Measurements from ENCODE around the gene SLC9A1. TPM values are rescaled to one million over a fixed set of nuclear protein-coding genes. Genes with fewer than 3 reads are reported as not detected.

The SLC9A1 gene
- total RNA-seq, 1 experiment from 2014 or later = 4.1 TPM

DNA sequence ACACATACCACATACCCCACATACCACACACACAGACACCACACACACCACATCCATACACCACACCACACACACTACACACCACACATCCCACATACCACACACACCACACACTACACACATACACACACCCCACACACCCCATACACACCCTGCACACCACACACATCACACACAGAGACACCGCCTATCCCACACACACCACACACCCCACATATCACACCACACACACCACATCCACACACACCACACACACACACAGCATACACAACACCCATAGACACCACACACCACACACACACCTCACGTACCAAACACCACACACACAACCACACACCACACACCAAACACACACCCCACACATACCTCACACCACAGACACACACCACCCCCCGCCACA, 68.3 kb downstream of the SLC9A1 start:
- no peaks in the 10 kb centered on the region; the same call in 1 of the 2 replicates for H3K27me3 ChIP-seq (replicated peaks)
- no peaks in the 10 kb centered on the region for H3K36me3 ChIP-seq
- H3K27ac ChIP-seq = no peak overlapping the region
- H3K9me3 ChIP-seq (replicated peaks) = no peaks in the 10 kb centered on the region; the same call in 1 of the 2 replicates
- no peak overlapping the region for H3K4me3 ChIP-seq
- DNase-seq (ENCODE audit: low read depth in 1 of 2, low spot score in 2 of 2) = no peak
- H3K4me1 ChIP-seq (replicated peaks) = no peaks in the 10 kb centered on the region

DNA sequence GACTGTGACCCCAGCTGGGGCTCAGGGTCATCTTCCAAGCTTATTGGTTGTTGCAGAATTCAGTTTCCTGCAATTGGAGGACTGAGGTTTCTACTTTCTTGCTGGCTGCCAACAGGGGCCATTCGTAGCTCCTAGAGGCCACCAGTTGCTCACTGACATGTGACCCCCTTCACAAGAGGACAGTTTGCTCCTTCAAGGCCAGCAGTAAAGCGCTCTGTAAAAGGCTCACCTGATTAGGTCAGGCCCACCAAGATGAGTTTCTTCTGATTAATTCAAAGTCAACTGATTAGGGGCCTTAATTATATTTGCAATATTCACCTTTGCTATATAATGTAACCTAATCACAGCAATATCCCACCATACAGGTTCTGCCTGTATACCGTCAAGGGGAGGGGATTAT, 68.9 kb downstream of the SLC9A1 start:
- H3K9me3 ChIP-seq (replicated peaks) = no peaks in the 10 kb centered on the region; the same call in 1 of the 2 replicates
- H3K4me3 ChIP-seq = no peak overlapping the region
- DNase-seq (ENCODE audit: low read depth in 1 of 2, low spot score in 2 of 2) = no peak
- H3K27me3 ChIP-seq (replicated peaks) = no peaks in the 10 kb centered on the region; the same call in 1 of the 2 replicates
- H3K4me1 ChIP-seq (replicated peaks) = no peaks in the 10 kb centered on the region
- H3K36me3 ChIP-seq = no peaks in the 10 kb centered on the region
- H3K27ac ChIP-seq = no peak overlapping the region

DNA sequence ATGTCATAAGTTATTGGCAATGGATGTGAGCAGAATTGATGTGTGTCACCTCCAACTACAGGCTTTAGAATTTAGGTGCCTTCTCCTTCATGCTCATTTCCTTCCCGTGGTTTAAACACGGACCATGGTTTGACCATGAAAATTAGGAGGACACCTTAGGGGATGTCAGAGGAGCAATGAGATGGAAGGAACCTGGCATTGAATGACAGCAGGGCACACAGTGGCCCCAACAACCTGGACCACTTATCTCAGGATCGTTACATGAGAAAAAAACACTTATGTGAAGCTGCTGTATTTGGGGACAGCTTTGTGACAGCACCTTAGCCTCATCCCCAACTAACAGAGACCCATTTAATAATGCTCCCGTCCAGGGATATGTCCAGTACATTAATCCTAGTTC, 70.8 kb downstream of the SLC9A1 start:
- no peaks in the 10 kb centered on the region; the same call in 1 of the 2 replicates for H3K9me3 ChIP-seq (replicated peaks)
- no peaks in the 10 kb centered on the region for H3K4me1 ChIP-seq (replicated peaks)
- no peak for DNase-seq (ENCODE audit: low read depth in 1 of 2, low spot score in 2 of 2)
- no peak overlapping the region for H3K4me3 ChIP-seq
- H3K27ac ChIP-seq = no peak overlapping the region
- H3K36me3 ChIP-seq = no peaks in the 10 kb centered on the region
- no peaks in the 10 kb centered on the region; the same call in 1 of the 2 replicates for H3K27me3 ChIP-seq (replicated peaks)

DNA sequence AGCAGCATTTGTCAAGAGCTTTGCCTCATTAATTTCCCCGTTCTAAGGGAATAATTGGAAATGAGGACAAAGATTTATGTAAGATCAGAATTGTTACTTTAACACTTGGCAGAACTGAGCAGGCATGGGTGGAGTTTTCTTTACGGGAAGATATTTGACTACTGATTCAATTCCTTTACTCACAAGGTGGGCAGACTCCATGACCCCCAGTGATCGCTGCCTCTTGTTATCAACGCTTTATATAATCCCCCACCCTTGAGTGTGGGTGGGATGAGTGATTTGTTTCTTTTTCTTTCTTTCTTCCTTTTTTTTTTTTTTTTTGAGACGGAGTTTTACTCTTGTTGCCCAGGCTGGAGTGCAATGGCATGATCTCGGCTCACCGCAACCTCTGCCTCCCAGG, 77.0 kb downstream of the SLC9A1 start:
- H3K9me3 ChIP-seq (replicated peaks) = no peaks in the 10 kb centered on the region
- no peaks in the 10 kb centered on the region for H3K36me3 ChIP-seq
- no peak for DNase-seq (ENCODE audit: low read depth in 1 of 2, low spot score in 2 of 2)
- no peaks in the 10 kb centered on the region for H3K4me1 ChIP-seq (replicated peaks)
- no peak overlapping the region for H3K4me3 ChIP-seq
- H3K27me3 ChIP-seq (replicated peaks) = 0 out of 2 replicates have a peak, but pooled peaks cover 3% of the 10 kb centered on the region
- H3K27ac ChIP-seq = no peak overlapping the region

DNA sequence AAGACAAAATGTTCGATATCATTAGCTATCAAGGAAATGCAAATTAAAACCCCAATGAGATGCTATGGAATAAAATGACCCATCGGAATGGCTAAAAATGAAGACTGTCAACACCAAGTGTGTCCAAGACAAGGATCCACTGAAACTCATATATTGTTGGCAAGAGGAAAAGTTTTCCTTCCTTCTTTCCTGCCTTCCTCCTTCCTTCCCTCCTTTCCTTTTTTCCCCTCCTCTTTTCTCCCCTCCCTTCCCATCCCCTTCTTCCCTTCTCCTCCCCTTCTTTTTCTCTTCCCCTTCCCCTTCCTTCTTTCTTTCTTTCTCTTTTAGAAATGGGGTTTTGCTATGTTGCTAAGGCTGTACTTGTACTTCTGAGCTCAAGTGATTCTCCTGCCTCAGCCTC, 78.1 kb downstream of the SLC9A1 start:
- 0 out of 2 replicates have a peak, but pooled peaks cover 3% of the 10 kb centered on the region for H3K27me3 ChIP-seq (replicated peaks)

DNA sequence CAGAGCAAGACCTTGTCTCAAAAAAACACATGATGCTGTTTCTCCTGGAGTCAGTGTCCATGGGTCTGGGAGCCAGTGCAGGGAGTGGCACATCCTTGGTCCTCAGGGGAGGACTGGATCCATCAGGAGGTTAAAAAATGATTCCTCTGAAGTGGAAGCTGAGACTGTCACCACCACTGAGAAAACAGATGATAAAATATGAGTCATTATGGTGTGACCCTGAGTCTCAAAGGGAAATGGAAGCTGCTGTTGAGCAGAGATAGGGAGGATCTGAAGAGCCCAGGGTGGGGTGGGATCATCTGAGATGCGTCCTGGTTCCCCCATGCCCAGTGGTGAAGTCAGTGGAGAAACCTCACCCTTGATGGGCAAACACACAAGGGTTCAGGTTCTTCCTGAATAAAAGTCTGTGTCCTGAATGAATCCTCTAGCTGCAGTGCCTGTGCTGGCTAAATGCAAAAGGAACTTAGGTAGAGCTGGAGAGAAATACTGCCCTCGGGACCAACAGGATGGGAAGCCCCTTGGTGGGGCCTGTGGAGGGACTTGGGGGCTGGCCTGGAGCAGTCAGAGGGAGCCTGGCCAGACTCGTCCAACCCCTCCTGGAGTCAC, 80.6 kb downstream of the SLC9A1 start:
- Histone ChIP-seq H3K4me3 (no peak overlapping the region), H3K4me1 (replicated peaks) (no peaks in the 10 kb centered on the region), H3K36me3 (no peaks in the 10 kb centered on the region), H3K9me3 (replicated peaks) (no peaks in the 10 kb centered on the region), H3K27ac (no peak overlapping the region), H3K27me3 (replicated peaks) (0 out of 2 replicates have a peak, but pooled peaks cover 3% of the 10 kb centered on the region)
- no peak for DNase-seq (ENCODE audit: low read depth in 1 of 2, low spot score in 2 of 2)

More for the DNA sequence above, 78.1 kb downstream of the SLC9A1 start:
- H3K4me1 ChIP-seq (replicated peaks) = no peaks in the 10 kb centered on the region
- H3K9me3 ChIP-seq (replicated peaks) = no peaks in the 10 kb centered on the region
- no peaks in the 10 kb centered on the region for H3K36me3 ChIP-seq
- no peak overlapping the region for H3K4me3 ChIP-seq
- no peak overlapping the region for H3K27ac ChIP-seq
- DNase-seq (ENCODE audit: low read depth in 1 of 2, low spot score in 2 of 2) = no peak

DNA sequence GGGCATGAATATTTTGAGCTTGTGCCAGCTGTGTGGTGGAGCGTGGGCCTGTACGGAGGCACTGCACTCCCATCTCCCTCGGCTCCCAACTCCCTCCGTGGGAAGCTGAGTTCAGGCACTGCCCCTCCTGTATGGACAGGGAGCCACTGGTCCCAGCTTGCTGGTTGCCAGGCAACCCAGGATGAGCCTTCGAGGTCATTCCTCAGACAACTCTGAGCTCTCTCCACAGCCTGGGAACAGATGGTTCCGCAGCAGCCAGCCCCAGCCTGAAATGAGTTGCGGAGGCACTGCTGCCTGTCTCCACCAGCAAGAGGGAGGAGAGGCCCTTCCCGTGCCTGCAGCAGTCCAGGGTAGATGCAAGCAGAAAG, 83.9 kb downstream of the SLC9A1 start:
- Histone ChIP-seq H3K36me3 (no peaks in the 10 kb centered on the region), H3K27ac (no peak overlapping the region), H3K4me1 (replicated peaks) (no peaks in the 10 kb centered on the region), H3K9me3 (replicated peaks) (no peaks in the 10 kb centered on the region), H3K4me3 (no peak overlapping the region), H3K27me3 (replicated peaks) (no peaks in the 10 kb centered on the region)
- DNase-seq (ENCODE audit: low read depth in 1 of 2, low spot score in 2 of 2) = no peak

DNA sequence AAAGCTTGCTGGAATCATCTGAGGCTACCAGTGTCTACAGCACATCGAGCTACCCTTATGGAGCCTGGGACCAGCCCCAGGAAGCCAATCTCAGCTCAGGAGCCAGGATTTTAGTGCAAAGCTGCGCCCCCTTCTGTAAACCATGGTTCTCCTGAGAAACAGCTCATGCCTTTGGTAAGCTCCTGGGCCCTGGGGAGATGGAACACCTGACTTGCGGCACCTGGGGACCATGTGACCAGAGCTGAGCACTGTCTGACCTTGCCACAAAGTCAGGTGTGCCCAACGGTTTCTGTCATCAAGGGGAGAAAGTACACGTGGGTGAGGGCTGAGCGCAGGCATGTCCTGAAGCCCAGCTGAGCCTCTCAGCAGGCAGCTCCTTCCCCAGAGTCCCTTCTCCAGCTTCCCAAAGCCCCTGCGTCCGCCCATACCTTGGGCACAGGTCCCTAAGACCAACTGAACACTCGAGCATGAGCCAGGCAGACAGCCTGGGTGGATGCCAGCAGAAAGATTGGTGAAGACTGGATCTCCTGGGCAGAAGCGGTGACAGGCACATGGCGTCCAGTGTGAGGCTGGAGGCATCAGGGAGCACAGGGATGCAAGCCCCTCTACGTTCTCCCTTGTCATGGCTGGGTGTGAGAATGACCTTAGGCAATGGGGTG, 84.4 kb downstream of the SLC9A1 start:
- no peak for DNase-seq (ENCODE audit: low read depth in 1 of 2, low spot score in 2 of 2)
- no peaks in the 10 kb centered on the region for H3K36me3 ChIP-seq
- no peaks in the 10 kb centered on the region for H3K27me3 ChIP-seq (replicated peaks)
- H3K4me3 ChIP-seq = no peak overlapping the region
- no peaks in the 10 kb centered on the region for H3K4me1 ChIP-seq (replicated peaks)
- no peaks in the 10 kb centered on the region for H3K9me3 ChIP-seq (replicated peaks)
- no peak overlapping the region for H3K27ac ChIP-seq

DNA sequence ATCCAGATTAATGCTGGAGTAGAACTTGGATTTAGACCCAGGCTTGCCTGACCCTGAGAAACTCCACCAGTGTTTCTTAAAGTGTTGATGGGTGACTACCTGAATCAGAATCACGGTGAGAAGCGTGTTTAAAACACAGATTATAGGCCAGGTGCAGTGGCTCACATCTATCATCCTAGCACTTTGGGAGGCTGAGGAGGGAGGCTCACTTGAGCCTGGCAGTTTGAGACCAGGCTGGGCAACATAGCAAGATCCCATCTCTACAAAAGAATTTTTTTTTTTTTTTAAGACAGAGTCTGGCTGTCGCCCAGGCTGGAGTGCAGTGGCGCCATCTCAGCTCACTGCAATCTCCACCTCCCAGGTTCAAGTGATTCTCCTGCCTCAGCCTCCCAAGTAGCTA, 86.0 kb downstream of the SLC9A1 start:
- no peak overlapping the region for H3K4me3 ChIP-seq
- no peaks in the 10 kb centered on the region for H3K36me3 ChIP-seq
- H3K27me3 ChIP-seq (replicated peaks) = no peaks in the 10 kb centered on the region
- no peaks in the 10 kb centered on the region for H3K4me1 ChIP-seq (replicated peaks)
- no peak for DNase-seq (ENCODE audit: low read depth in 1 of 2, low spot score in 2 of 2)
- no peaks in the 10 kb centered on the region for H3K9me3 ChIP-seq (replicated peaks)
- no peak overlapping the region for H3K27ac ChIP-seq

DNA sequence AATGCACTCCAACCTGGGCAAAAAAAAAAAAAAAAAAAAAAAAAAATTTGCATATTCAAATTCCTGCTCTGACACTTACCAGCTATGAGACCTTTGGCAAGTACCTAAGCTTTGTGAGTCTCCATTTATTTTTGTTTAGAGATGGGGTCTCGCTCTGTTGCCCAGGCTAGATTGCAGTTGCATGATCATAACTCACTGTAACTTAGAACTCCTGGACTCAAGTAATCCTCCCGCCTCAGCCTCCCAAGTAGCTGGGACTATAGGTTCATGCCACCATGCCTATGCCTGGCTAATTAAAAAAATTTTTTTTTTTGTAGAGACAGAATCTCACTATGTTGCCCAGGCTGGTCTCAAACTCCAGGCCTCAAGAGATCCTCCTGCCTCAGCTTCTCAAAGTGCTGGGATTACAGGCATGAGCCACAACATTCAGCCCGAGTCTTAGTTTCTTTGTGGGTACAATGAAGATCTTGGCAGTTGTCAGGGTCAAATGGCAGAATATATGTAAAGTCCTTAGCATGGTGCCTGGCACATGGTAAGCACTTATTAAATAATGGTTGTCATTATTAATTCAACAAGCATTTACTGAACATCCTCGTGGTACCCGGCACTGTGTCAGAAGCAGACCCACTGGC, 88.8 kb downstream of the SLC9A1 start:
- Histone ChIP-seq H3K27me3 (replicated peaks) (no peaks in the 10 kb centered on the region), H3K27ac (no peak overlapping the region), H3K4me1 (replicated peaks) (no peaks in the 10 kb centered on the region), H3K9me3 (replicated peaks) (no peaks in the 10 kb centered on the region), H3K36me3 (no peaks in the 10 kb centered on the region), H3K4me3 (no peak overlapping the region)
- no peak for DNase-seq (ENCODE audit: low read depth in 1 of 2, low spot score in 2 of 2)

DNA sequence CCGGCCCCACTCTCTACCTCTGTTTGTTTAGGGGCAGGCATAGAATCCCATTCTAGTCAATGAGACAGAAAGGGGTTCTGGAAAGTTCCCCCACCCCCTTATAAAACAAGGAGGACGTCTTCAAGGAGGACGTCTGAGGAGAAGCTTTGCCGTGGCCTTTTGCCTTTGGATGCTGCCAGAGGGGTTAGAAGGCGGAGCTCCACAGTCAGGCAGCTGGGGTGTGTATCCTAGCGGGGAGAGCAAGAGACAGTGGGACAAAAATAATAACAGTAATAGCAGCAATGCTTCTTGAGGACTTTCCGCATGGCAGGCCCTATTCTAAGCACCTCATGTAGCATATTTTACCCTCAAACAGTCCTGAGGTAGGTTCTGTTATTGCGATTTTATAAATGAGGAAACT, 94.0 kb downstream of the SLC9A1 start:
- no peaks in the 10 kb centered on the region for H3K27me3 ChIP-seq (replicated peaks)
- H3K4me3 ChIP-seq = no peak overlapping the region
- no peaks in the 10 kb centered on the region for H3K9me3 ChIP-seq (replicated peaks)
- no peak for DNase-seq (ENCODE audit: low read depth in 1 of 2, low spot score in 2 of 2)
- no peaks in the 10 kb centered on the region for H3K4me1 ChIP-seq (replicated peaks)
- no peak overlapping the region for H3K27ac ChIP-seq
- no peaks in the 10 kb centered on the region for H3K36me3 ChIP-seq

DNA sequence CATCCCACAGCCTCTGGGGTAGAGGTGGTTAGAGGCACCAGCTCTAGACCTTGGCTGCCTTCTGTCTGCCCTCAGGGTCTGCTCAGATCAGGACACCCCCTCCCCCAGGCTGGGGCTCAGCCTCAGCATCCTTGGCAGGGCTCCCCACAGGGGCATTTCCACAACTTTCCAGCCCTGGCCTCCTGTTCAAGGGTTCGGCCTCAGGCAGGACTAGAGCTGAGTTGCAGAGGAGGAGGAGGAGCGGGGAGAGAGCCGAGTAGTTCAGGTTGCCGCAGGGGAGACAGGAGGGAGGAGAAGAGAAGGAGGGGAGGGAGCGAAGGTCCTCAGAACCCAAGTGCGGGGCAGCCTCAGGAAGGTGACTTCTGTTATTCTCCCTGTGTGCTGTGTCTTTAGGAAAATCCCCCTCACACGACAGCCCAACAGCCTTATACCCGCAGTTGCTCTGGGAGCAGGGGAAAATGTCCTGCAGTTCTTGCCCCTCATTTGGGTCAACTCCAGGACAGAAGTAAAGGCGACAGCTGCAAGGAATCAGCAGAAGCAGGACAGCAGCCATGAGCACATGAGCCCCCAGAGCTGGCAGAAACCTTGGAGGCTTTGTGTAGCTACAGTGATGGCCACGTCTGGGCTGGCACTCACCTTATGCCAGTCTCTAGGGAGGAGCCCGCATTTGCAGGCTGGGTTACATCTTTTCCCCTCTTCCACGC, 95.8 kb downstream of the SLC9A1 start:
- DNase-seq (ENCODE audit: low read depth in 1 of 2, low spot score in 2 of 2) = no peak
- Histone ChIP-seq H3K27me3 (replicated peaks) (no peaks in the 10 kb centered on the region), H3K4me3 (no peak overlapping the region), H3K9me3 (replicated peaks) (no peaks in the 10 kb centered on the region), H3K36me3 (no peaks in the 10 kb centered on the region), H3K4me1 (replicated peaks) (no peaks in the 10 kb centered on the region), H3K27ac (no peak overlapping the region)

DNA sequence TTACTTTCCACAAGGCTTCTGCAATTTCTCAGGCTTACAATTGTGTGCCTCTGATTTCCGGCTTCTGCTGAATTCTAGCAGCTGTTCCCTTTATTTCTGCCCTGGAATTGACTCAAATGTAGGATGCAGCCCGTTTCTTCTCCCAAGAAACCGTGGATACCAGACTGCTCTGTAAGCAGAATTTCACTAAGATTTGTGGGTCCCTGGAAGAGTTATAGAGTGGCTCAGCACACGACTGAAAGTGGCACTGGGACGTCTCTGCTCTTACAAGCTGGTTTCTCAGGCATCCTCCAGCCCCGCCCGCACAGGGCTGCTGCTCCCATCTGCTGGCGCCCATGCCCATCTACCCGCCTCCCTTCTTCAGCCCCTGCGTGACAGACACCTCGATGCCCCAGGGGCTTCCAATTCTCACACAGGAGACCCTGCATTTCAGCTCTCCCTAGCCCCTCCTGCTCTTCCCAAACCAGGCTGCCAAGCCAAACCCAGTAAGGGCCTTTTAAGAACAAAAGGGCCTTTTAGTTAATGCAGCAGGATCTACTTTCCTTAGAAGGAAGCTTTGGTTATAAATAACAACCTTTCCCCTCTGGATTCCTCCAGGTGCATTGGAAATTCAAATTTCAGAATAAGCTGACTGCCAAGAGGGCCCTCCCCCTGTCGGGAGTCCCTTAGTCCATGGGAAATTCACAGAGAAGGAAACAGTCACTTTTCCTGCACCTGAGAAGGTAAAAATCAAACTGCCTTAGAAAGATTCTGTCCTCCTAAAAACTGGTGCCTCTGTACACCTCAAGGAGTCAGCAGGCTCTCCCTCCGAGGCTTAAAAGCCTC, 96.9 kb downstream of the SLC9A1 start:
- Histone ChIP-seq H3K27ac (no peak overlapping the region), H3K4me3 (no peak overlapping the region), H3K27me3 (replicated peaks) (no peaks in the 10 kb centered on the region), H3K36me3 (no peaks in the 10 kb centered on the region), H3K4me1 (replicated peaks) (no peaks in the 10 kb centered on the region), H3K9me3 (replicated peaks) (no peaks in the 10 kb centered on the region)
- DNase-seq (ENCODE audit: low read depth in 1 of 2, low spot score in 2 of 2) = no peak
